ENCODE results near the gene TBX21. TPM values are rescaled to one million over a fixed set of nuclear protein-coding genes. Genes with fewer than 3 reads are reported as not detected.

The TBX21 gene
- total and polyA plus RNA-seq, 2 experiments from 2014 or later: not detected

- Histone ChIP-seq H4K20me1 (replicated peaks; ENCODE audit: insufficient read depth) (0 out of 2 replicates have a peak, but pooled peaks cover 3% of the 10 kb centered on the region), H3K79me2 (replicated peaks; ENCODE audit: insufficient read depth) (no peaks in the 10 kb centered on the region), H3K4me1 (ENCODE audit: insufficient read depth) (peaks cover 23% of the 10 kb centered on the region), H3F3A (replicated peaks; ENCODE audit: low read depth) (peaks cover 12% of the 10 kb centered on the region; the same call in 1 of the 2 replicates), H3K36me3 (ENCODE audit: insufficient read depth) (no peaks in the 10 kb centered on the region), H3K27me3 (ENCODE audit: insufficient read depth) (peaks cover 8% of the 10 kb centered on the region; the same call in 1 of the 2 replicates), H3K9me2 (ENCODE audit: insufficient read depth) (no peaks in the 10 kb centered on the region), H3K4me3 (peak within 1 kb of the TSS; percentile 93), H3K4me2 (peak within 1 kb of the TSS; percentile 99), H2AFZ (peak within 1 kb of the TSS; percentile 90), H3K27ac (ENCODE audit: low read depth) (peak within 1 kb of the TSS; percentile 84)
- TF ChIP-seq ZNF114 (CRISPR knock-in tag; IDR thresholded peaks at IDR 0.05): no peak
- peak; percentile 20; the same call in 1 of the 2 replicates for TF ChIP-seq CREB1 (CRISPR knock-in tag; IDR thresholded peaks at IDR 0.05; ENCODE audit: low read depth)
- TF ChIP-seq, protein P1, sequence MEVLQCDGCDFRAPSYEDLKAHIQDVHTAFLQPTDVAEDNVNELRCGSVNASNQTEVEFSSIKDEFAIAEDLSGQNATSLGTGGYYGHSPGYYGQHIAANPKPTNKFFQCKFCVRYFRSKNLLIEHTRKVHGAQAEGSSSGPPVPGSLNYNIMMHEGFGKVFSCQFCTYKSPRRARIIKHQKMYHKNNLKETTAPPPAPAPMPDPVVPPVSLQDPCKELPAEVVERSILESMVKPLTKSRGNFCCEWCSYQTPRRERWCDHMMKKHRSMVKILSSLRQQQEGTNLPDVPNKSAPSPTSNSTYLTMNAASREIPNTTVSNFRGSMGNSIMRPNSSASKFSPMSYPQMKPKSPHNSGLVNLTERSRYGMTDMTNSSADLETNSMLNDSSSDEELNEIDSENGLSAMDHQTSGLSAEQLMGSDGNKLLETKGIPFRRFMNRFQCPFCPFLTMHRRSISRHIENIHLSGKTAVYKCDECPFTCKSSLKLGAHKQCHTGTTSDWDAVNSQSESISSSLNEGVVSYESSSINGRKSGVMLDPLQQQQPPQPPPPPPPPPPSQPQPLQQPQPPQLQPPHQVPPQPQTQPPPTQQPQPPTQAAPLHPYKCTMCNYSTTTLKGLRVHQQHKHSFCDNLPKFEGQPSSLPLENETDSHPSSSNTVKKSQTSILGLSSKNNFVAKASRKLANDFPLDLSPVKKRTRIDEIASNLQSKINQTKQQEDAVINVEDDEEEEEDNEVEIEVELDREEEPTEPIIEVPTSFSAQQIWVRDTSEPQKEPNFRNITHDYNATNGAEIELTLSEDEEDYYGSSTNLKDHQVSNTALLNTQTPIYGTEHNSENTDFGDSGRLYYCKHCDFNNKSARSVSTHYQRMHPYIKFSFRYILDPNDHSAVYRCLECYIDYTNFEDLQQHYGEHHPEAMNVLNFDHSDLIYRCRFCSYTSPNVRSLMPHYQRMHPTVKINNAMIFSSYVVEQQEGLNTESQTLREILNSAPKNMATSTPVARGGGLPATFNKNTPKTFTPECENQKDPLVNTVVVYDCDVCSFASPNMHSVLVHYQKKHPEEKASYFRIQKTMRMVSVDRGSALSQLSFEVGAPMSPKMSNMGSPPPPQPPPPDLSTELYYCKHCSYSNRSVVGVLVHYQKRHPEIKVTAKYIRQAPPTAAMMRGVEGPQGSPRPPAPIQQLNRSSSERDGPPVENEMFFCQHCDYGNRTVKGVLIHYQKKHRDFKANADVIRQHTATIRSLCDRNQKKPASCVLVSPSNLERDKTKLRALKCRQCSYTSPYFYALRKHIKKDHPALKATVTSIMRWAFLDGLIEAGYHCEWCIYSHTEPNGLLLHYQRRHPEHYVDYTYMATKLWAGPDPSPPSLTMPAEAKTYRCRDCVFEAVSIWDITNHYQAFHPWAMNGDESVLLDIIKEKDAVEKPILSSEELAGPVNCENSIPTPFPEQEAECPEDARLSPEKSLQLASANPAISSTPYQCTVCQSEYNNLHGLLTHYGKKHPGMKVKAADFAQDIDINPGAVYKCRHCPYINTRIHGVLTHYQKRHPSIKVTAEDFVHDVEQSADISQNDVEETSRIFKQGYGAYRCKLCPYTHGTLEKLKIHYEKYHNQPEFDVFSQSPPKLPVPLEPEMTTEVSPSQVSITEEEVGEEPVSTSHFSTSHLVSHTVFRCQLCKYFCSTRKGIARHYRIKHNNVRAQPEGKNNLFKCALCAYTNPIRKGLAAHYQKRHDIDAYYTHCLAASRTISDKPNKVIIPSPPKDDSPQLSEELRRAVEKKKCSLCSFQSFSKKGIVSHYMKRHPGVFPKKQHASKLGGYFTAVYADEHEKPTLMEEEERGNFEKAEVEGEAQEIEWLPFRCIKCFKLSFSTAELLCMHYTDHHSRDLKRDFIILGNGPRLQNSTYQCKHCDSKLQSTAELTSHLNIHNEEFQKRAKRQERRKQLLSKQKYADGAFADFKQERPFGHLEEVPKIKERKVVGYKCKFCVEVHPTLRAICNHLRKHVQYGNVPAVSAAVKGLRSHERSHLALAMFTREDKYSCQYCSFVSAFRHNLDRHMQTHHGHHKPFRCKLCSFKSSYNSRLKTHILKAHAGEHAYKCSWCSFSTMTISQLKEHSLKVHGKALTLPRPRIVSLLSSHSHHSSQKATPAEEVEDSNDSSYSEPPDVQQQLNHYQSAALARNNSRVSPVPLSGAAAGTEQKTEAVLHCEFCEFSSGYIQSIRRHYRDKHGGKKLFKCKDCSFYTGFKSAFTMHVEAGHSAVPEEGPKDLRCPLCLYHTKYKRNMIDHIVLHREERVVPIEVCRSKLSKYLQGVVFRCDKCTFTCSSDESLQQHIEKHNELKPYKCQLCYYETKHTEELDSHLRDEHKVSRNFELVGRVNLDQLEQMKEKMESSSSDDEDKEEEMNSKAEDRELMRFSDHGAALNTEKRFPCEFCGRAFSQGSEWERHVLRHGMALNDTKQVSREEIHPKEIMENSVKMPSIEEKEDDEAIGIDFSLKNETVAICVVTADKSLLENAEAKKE (CRISPR knock-in tag; IDR thresholded peaks at IDR 0.05): no peak
- TF ChIP-seq EZH2phosphoT487 (IDR thresholded peaks at IDR 0.05; ENCODE audit: unreplicated experiment): no peak
- no peak for TF ChIP-seq ZNF331 (CRISPR knock-in tag; IDR thresholded peaks at IDR 0.05; ENCODE audit: low read depth)
- no peak for TF ChIP-seq NANOG (IDR thresholded peaks at IDR 0.05; ENCODE audit: borderline replicate concordance)
- 0 out of 2 replicates have a peak, but pooled peaks have one; percentile 16 for TF ChIP-seq POLR2AphosphoS5 (IDR thresholded peaks at IDR 0.05; ENCODE audit: low read depth)
- TF ChIP-seq ETS1 (IDR thresholded peaks at IDR 0.05): no peak
- no peak for TF ChIP-seq STAT1 (IDR thresholded peaks at IDR 0.05; ENCODE audit: unreplicated experiment)
- TF ChIP-seq, protein P2, sequence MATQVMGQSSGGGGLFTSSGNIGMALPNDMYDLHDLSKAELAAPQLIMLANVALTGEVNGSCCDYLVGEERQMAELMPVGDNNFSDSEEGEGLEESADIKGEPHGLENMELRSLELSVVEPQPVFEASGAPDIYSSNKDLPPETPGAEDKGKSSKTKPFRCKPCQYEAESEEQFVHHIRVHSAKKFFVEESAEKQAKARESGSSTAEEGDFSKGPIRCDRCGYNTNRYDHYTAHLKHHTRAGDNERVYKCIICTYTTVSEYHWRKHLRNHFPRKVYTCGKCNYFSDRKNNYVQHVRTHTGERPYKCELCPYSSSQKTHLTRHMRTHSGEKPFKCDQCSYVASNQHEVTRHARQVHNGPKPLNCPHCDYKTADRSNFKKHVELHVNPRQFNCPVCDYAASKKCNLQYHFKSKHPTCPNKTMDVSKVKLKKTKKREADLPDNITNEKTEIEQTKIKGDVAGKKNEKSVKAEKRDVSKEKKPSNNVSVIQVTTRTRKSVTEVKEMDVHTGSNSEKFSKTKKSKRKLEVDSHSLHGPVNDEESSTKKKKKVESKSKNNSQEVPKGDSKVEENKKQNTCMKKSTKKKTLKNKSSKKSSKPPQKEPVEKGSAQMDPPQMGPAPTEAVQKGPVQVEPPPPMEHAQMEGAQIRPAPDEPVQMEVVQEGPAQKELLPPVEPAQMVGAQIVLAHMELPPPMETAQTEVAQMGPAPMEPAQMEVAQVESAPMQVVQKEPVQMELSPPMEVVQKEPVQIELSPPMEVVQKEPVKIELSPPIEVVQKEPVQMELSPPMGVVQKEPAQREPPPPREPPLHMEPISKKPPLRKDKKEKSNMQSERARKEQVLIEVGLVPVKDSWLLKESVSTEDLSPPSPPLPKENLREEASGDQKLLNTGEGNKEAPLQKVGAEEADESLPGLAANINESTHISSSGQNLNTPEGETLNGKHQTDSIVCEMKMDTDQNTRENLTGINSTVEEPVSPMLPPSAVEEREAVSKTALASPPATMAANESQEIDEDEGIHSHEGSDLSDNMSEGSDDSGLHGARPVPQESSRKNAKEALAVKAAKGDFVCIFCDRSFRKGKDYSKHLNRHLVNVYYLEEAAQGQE (IDR thresholded peaks at IDR 0.05; ENCODE audit: unreplicated experiment): no peak
- Mint-ChIP-seq H3K27me3 (ENCODE audit: insufficient read depth, low read depth, poor library complexity) (peaks cover 13% of the 10 kb centered on the region), H3K9me3 (no peaks in the 10 kb centered on the region), H3K4me3 (peak within 1 kb of the TSS; percentile 88), H3K4me1 (peaks cover 38% of the 10 kb centered on the region), H3K36me3 (ENCODE audit: low read depth) (no peaks in the 10 kb centered on the region; the same call in 1 of the 3 replicates), H3K27ac (peak within 1 kb of the TSS; percentile 88)
- ATAC-seq (peak; percentile 24), DNase-seq (ENCODE audit: low spot score) (peak; percentile 92)
Observed at GRCh38 chr17:47693731-47694580, 39.1 kb upstream of the TBX21 start, which contains the start of gene TBKBP1. Gene TBKBP1, plus strand, starts transcription at chr17:47694161. Its CDS starts 1,952 bp downstream, at chr17:47696113.
